Prostate gland (tissue), 2 donors: ENCODE measurements around the gene ROBO1.

ENCODE experiments used
- CTCF ChIP-seq, 4 experiments: fragments of 200-600 bp in 2 of 4; fragments of 450-650 bp in 2 of 4; sonication (generic) in 2 of 4; IDR thresholded peaks; 1 replicate in 3 of 4; 2 replicates in 1 of 4; pipeline ENCODE4 v1.5.1; 2016 to 2019; ENCODE audit warnings: antibody characterized with exemption in 4 of 4, mild to moderate bottlenecking in 2 of 4, moderate library complexity in 2 of 4
- POLR2A ChIP-seq: fragments of 450-650 bp; IDR thresholded peaks from one replicate; pipeline ENCODE4 v1.6.1; 2016; ENCODE audit warnings: antibody characterized with exemption, mild to moderate bottlenecking
- POLR2AphosphoS5 ChIP-seq: sonication (generic); formaldehyde crosslinking; IDR thresholded peaks from one replicate; pipeline ENCODE4 v1.6.1; 2017; ENCODE audit warnings: antibody characterized with exemption

DNA sequence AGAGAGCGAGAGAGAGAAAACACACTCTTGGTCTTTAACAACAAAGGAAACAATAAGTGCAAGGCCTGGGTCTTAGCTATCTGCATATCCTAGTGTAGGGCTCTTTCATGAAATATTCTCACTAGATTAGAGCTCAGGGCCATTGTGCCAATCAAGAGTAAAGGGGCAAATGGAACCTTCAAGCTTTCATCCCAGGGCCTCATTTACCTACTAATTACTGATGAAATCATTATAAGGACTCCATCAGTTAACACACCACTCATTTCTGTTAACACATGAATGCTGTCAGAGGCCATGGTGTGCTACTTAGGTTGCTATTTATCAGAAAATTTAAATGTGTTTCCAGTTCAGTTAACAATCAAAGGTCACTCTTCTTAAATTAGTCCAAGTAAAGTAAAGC is 597.8 kb downstream of the ROBO1 start:
- TF ChIP-seq POLR2A: no peak
- no peak for TF ChIP-seq CTCF (IDR thresholded peaks at IDR 0.05)
- no peak for TF ChIP-seq POLR2AphosphoS5
